ENCODE measurements around the gene ALS2.

GRCh38 chr2:201790989-201791388 lies 10.3 kb upstream of the ALS2 start:
- TF ChIP-seq CTCF (conservative IDR thresholded peaks at IDR 0.05; ENCODE audit: low read depth, low read length) (no peak), EZH2 (IDR thresholded peaks at IDR 0.05; ENCODE audit: low read length, unreplicated experiment) (no peak)

All from PC-3 (cell line).